Measurements from ENCODE around the gene CAPZB. TPM values are rescaled to one million over a fixed set of nuclear protein-coding genes. Genes with fewer than 3 reads are reported as not detected.

Gene CAPZB
- total RNA-seq, 4 donors from 2014 or later: 58.2 to 109 (median 96.7) TPM

DNA sequence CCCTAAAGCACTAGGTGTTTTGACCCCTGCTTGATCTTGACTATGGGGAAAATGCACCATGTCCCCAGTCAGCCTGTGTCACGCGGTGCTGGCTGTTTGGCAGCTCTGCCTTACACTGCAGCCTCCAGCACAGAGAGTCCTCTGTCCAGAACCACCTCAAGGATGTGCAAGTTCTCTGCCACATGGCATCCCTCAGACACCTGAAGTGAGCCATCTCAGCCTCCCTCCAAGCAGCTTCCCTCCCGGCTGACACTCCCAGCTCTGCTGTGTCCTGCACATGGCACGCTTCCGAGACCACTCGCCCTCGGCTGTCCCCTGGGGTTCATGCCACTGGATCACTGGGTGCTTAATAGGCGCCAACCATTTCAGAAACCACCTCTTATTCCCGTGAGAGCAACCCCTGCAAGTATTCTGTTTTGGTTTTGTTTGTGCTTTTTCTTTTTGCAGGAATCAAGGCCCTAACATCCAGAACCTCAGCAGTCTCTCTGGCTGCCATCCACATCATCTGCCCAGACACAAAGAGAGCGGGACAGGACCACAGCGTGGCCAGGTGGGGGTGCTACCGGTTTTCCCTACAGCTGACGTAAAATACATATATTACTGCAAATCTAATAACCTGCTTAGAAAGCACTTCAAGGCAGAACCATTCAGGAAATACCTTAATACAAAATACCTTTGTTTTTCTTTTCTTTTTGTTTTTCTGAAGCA, 45.7 kb downstream of the CAPZB start:
- H3K9me3 ChIP-seq: no peaks in the 10 kb centered on the region
- H3K27me3 ChIP-seq: no peaks in the 10 kb centered on the region
- H3K36me3 ChIP-seq: no peaks in the 10 kb centered on the region
- peaks cover 0 to 96% (median 77%) of the 10 kb centered on the region in 4 donors for H3K4me1 ChIP-seq
- WGBS, 2 donors: 60 to 82% methylated on average over 13 of the region's 13 CpGs
- no peak overlapping the region for H3K4me3 ChIP-seq
- no peak for DNase-seq (ENCODE audit: low spot score in 2 of 2)
- peak overlapping the region; percentile 72 to 92 (median 82) for H3K27ac ChIP-seq
- TF ChIP-seq, protein P1, sequence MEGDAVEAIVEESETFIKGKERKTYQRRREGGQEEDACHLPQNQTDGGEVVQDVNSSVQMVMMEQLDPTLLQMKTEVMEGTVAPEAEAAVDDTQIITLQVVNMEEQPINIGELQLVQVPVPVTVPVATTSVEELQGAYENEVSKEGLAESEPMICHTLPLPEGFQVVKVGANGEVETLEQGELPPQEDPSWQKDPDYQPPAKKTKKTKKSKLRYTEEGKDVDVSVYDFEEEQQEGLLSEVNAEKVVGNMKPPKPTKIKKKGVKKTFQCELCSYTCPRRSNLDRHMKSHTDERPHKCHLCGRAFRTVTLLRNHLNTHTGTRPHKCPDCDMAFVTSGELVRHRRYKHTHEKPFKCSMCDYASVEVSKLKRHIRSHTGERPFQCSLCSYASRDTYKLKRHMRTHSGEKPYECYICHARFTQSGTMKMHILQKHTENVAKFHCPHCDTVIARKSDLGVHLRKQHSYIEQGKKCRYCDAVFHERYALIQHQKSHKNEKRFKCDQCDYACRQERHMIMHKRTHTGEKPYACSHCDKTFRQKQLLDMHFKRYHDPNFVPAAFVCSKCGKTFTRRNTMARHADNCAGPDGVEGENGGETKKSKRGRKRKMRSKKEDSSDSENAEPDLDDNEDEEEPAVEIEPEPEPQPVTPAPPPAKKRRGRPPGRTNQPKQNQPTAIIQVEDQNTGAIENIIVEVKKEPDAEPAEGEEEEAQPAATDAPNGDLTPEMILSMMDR (IDR thresholded peaks at IDR 0.05): peak in 1 of 5 experiments; percentile 5
- no peak for TF ChIP-seq EP300 (IDR thresholded peaks at IDR 0.05)

DNA sequence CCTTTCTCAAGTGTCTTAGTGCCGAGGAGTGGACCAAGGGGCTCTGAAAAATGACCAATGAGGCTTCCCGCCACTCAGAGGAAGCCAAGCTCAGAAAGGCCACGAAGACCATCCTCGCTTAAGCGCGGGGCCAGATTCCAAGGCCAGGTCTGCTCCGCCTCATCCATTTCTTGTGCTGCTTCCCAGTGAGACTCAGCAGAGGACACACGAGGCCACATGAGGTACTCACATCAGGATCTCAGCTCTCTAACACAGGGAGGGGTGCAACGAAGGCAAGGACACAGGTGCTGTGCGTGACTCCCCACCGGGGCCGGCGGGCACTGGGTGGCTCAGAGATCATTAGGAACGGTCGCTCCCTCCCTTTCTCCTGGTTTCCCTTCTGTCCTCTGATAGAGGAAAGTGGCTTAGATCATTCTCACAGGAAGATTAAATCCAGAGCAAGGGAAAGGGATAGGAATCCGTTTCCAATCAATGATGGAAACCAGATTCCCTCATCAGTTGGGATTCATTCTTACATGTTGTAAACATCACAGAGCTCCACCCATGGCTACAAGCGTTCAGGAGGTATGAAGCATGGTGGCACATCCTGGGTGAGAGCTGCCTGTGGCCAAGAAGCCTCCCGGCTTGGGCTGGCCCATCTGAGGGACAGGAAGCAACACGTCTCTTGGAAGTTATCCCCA, 46.7 kb downstream of the CAPZB start:
- H3K4me1 ChIP-seq: peaks cover 0 to 96% (median 79%) of the 10 kb centered on the region in 4 donors
- H3K27me3 ChIP-seq: no peaks in the 10 kb centered on the region
- TF ChIP-seq EP300 (IDR thresholded peaks at IDR 0.05) (no peak), POLR2A (IDR thresholded peaks at IDR 0.05) (no peak)
- TF ChIP-seq, protein P1 (IDR thresholded peaks at IDR 0.05): no peak
- no peaks in the 10 kb centered on the region for H3K9me3 ChIP-seq
- no peak overlapping the region for H3K4me3 ChIP-seq
- DNase-seq (ENCODE audit: low spot score in 2 of 2): no peak
- peak overlapping the region; percentile 72 to 92 (median 82) for H3K27ac ChIP-seq
- WGBS, 2 donors: 72 to 77% methylated on average over 19 of the region's 19 CpGs
- no peaks in the 10 kb centered on the region for H3K36me3 ChIP-seq

DNA sequence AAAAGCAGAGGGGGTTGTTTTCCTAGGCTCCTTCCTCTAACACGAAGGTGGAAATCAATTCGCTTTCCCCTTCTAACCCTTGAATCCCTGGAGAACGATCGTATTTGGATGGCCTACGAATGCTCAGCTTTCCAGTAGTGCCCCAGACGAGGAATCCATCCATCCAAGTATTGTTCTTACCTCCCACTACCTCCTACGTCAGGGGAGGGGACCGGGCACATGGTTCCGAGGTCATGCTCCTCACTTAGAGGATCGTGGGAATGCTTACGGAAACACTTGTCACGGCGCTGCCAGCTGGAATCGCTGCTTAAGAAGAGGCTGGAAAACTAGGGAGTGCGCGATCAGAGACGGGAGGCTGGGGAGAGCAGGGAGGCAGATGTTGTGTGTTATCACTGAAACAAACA, 47.4 kb downstream of the CAPZB start:
- no peaks in the 10 kb centered on the region for H3K9me3 ChIP-seq
- 33 to 36% methylated on average over 17 of the region's 17 CpGs for WGBS, 2 donors
- no peaks in the 10 kb centered on the region for H3K36me3 ChIP-seq
- no peak overlapping the region for H3K4me3 ChIP-seq
- DNase-seq (ENCODE audit: low spot score in 2 of 2): peak; percentile 69 to 73
- H3K4me1 ChIP-seq: peaks cover 0 to 96% (median 81%) of the 10 kb centered on the region in 4 donors
- TF ChIP-seq POLR2A (IDR thresholded peaks at IDR 0.05): peak in 1 of 2 donors; percentile 33
- peak; percentile 63 to 91 for TF ChIP-seq EP300 (IDR thresholded peaks at IDR 0.05)
- TF ChIP-seq, protein P1 (IDR thresholded peaks at IDR 0.05): no peak
- no peaks in the 10 kb centered on the region for H3K27me3 ChIP-seq
- peak overlapping the region; percentile 72 to 92 (median 82) for H3K27ac ChIP-seq

DNA sequence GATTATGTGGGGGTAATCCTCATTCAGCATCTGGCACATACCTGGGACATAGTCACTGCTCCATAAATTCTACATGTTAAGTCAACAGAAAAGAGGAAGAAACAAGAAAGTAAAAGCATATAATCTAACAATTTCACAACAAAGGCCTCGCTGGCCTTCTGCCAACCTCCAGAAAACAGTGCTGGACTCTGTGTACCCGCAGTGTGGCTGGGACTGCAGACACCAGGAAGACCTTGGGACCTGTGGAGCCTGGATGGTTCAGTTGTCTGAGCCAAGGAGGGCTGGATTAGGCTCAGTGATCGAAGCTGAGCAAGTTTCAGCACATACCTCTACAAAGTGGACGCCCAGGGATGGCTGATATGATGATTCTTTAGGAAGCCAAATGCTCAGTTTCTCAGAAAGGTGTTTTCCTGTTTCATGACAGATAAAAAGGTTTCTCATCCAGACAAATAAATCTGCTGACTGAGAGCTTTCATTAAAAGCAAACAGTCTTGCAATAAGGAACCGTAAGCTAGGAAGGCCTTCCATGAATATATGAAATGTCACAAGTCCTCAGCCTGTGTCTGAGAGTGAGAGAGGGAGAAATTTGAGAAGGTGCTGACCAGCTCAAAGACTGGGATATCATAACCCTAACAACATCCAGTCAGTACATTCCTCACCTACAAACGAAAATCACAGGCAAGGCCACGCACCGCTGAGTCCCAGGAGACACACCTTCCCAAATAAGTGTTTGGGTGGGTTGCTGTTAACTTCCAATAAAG, 48.4 kb downstream of the CAPZB start:
- 38 to 42% methylated on average over 8 of the region's 8 CpGs for WGBS, 2 donors
- Histone ChIP-seq H3K36me3 (no peaks in the 10 kb centered on the region), H3K4me1 (peaks cover 0 to 93% (median 77%) of the 10 kb centered on the region in 4 donors), H3K27me3 (no peaks in the 10 kb centered on the region), H3K4me3 (no peak overlapping the region), H3K27ac (peak overlapping the region; percentile 72 to 92 (median 82)), H3K9me3 (no peaks in the 10 kb centered on the region)
- TF ChIP-seq POLR2A (IDR thresholded peaks at IDR 0.05) (no peak), EP300 (IDR thresholded peaks at IDR 0.05) (peak in 1 of 2 donors; percentile 85)
- DNase-seq (ENCODE audit: low spot score in 2 of 2): peak; percentile 79 to 91

DNA sequence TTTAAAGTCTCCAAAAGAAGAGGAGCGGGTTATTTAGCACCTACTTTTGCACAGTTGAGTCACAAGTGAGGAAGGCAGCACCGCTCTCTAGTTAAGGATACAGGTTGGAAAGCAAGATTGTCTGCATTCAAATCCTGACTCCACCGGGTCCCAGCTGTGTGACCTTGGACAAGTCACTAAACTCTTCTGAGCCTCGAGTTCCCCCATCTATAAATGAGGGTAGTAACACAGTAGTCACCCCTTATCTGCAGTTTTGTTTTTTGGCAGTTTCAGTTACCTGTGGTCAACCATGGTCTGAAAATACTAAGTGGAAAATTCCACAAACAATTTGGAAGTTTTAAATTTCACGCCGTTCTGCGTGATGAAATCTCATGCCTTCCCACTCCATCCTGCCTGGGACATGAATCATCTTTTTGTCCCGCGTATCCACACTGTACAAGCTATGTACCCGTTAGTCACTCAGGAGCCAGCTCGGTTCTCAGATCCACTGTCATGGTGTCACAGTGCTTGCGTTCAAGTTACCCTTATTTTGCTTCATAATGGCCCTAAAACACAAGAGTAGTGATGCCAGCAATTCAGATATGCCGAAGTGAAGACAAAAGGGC, 49.4 kb downstream of the CAPZB start:
- no peak for DNase-seq (ENCODE audit: low spot score in 2 of 2)
- peaks cover 0 to 89% (median 77%) of the 10 kb centered on the region in 4 donors for H3K4me1 ChIP-seq
- no peaks in the 10 kb centered on the region for H3K27me3 ChIP-seq
- H3K9me3 ChIP-seq: no peaks in the 10 kb centered on the region
- H3K4me3 ChIP-seq: no peak overlapping the region
- TF ChIP-seq POLR2A (IDR thresholded peaks at IDR 0.05) (no peak), EP300 (IDR thresholded peaks at IDR 0.05) (no peak)
- TF ChIP-seq, protein P1 (IDR thresholded peaks at IDR 0.05): no peak
- no peaks in the 10 kb centered on the region for H3K36me3 ChIP-seq
- whole genome bisulfite sequencing, 2 donors: 64 to 67% methylated on average over 13 of the region's 13 CpGs
- H3K27ac ChIP-seq: peak overlapping the region; percentile 19 to 92 (median 82)
